GM21825 (cell line): ENCODE results near the gene DHX35.
"Not testable (repeated sequence)": the region's sequence is repeated elsewhere in the genome, so short reads cannot be mapped to it uniquely, and the experiment has no call there.

Source experiments
- ATAC-seq: cut with Tn5 transposase; IDR thresholded peaks from one replicate; pipeline ENCODE4 v1.9.1; 2021; ENCODE audit warnings: mild to moderate bottlenecking, moderate library complexity; ENCODE audit not compliant: unreplicated experiment

DHX35 gene

GRCh38 chr20:38939686-38940085 lies 22.5 kb upstream of the DHX35 start:
- ATAC-seq, result no peak

DNA sequence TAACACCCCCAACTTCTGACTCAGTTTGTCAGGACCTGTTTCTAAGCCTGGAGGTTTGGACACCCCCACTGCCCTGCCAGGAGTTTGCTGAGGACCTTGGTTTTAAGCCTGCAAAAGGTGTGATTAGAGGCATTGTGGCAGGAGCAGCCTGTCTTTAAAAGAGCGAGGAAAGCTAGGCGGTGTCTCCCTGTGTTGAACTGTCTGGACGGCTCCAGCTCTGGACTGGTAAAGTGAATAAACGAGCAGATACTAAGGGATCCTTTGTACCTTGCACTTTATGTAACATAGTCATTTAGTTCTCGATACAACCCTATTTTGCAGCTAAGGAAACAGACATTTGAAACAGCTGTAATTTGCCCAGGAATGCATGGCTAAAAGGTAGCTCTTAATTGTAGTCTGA lies 21.5 kb upstream of the DHX35 start:
- ATAC-seq, result no peak

DNA sequence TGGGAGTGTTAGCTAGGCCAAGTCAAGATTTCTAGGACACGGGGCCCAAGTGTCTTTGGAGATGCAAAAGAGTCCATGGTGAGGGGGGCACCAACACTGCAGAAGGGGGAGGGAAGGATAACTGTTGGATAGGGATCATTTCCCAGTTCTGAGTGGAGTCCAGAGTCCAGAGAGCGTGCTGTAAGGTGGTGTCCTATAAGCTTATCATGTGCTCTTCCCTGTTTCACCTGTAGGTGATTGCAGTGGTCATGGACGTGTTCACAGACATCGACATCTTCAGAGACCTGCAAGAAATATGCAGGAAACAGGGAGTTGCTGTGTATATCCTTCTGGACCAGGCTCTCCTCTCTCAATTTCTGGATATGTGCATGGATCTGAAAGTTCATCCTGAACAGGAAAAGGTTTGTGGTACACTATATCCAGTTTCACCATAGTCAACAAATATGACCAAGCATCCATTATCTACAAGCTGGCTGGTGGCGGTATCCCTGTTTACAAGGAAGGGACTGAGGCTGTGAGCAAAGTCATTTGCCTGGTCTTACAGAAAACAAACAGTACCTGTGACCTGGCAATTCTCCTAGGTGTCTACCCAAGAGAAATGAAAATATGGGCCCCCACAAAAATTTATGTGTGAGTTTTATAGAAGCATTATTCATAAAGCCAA lies 20.3 kb upstream of the DHX35 start:
- no peak for ATAC-seq

- ATAC-seq, result no peak
Observed at GRCh38 chr20:38945012-38945411, 17.1 kb upstream of the DHX35 start.

DNA sequence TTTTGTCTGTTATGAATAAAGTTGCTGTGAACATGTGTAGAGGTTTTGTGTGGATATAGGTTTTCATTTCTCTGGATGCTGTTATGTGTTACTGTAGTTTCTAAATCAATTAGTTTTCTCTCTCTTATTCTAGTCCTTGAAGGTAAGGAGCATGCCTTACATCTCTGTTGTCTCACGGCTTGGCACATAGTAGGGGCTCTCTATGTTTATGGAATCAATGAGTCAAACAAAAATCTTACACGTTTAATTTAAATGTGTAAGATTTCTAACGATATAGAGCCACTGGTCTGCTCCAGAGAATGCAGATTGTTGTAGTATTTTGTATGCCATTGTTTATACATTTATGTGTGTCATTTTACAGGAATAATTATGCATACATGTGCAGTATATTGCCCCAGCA lies 15.3 kb upstream of the DHX35 start:
- ATAC-seq, result no peak

DNA sequence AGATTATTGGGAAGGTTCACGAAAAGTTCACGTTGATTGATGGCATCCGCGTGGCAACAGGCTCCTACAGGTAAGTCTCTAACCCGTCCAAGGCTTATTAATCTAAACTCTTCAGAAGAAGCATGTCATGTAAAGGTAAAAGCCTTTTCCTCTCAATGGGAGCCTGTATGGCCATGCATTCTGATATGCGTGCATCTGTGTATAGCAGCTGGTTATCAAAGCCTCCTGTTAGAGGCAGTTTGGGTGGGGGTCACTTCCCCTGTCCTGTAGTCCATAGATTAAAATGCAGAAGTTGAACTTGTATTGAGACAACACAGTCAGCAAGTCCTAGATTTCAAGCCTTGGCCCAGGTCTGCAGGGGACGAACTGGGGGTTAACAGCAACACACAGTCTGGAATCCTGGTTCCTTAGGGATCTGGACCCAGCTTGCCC lies 14.2 kb upstream of the DHX35 start:
- ATAC-seq, result no peak

- no peak for ATAC-seq
Observed at GRCh38 chr20:38950254-38950653, 11.9 kb upstream of the DHX35 start.

DNA sequence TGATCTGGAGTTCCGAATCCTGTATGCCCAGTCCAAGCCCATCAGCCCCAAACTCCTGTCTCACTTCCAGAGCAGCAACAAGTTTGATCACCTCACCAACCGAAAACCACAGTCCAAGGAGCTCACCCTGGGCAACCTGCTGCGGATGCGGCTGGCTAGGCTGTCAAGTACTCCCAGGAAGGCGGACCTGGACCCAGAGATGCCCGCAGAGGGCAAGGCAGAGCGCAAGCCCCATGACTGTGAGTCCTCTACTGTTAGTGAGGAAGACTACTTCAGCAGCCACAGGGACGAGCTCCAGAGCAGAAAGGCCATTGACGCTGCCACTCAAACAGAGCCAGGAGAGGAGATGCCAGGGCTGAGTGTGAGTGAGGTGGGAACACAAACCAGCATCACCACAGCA lies 10.5 kb upstream of the DHX35 start:
- no peak for ATAC-seq

- no peak for ATAC-seq
Observed at GRCh38 chr20:38952153-38952552, 10.0 kb upstream of the DHX35 start.

GRCh38 chr20:38953630-38954340 lies 8.4 kb upstream of the DHX35 start:
- ATAC-seq, result no peak

- no peak for ATAC-seq
Observed at GRCh38 chr20:38957235-38957876, 4.8 kb upstream of the DHX35 start.

- ATAC-seq, result no peak
Observed at GRCh38 chr20:38957915-38958485, 4.1 kb upstream of the DHX35 start.

DNA sequence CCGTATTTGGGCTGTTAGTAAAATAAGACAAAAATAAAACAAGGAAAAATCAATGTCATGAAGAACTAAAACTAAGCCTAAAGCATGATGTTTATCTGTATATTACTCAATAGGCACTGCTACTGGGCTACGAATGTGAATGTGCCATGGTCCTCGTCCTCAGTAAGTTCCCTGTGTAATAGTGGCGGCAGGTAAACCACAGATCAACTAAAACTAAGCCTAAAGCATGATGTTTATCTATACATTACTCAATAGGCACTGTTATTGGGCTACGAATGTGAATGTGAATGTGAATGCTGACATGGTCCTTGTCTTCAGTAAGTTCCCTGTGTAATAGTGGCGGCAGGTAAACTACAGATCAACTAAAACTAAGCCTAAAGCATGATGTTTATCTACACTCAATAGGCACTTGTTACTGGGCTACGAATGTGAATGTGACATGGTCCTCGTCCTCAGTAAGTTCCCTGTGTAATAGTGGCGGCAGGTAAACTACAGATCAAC lies 1.9 kb upstream of the DHX35 start:
- ATAC-seq, result not testable (repeated sequence)

- ATAC-seq, result no peak
Observed at GRCh38 chr20:38961530-38962043, 557 bp upstream of the DHX35 start.

DNA sequence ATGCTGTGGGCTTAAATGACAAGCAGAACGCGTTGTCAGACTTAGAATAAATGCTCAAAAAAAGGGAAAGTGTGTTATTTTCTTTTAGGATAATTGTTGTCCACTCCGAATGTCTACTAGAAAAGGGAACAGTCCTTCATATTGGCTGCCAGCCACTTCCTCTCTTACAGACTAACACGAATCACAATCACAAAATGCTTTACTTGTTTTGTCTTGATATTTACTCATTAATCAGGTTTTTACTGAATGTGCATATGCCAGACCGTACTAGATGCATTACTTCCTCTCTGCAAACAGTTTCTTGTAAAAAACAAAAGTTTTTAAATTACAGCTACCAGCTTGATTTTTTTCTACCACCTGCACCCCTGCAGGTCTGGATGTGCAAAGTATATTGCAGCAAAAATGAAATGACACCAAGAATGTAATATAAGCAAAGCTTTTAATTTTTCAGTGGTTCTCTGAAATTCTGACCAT lies 821 bp downstream of the DHX35 start:
- no peak for ATAC-seq

DNA sequence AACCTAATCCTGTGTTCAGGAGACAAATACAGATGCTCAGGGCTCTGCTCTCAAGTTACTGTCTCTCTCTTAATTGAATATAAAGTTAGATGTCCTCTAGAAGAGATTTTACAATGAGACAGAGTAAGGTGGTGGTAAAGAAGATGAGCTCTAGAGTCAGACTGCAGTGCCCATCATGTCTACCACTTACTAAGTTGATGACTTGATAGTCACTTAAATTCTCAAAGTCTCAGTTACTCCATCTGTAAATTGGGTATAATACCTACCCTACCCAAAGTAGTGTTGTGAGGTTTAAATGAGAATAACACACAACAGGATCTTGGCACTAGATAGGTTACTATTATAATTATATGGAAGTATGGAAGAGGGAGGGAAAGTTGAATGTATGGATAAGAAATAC lies 1.6 kb downstream of the DHX35 start:
- no peak for ATAC-seq

- no peak for ATAC-seq
Observed at GRCh38 chr20:38965264-38965663, 3.1 kb downstream of the DHX35 start.

DNA sequence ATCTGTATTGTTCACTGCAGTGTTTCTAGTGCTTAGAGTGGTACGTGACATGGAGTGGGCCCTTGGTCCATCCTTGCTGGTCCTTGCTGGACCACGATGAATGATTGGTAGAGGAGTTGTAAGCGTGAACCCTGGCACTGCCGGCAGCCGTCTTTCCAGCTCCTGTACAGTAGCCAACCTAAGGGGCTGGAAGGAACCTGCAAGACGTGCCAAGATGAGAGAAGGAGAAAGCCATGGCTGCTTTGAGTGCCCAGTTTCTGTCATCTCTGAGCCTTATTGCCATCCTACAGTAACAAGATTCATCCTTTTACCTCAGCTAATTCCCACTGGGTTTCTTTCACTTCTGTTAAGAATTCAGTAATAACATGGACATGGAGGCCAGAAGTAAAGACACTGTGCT lies 5.9 kb downstream of the DHX35 start:
- ATAC-seq, result no peak

GRCh38 chr20:38969708-38970107 lies 7.6 kb downstream of the DHX35 start:
- no peak for ATAC-seq

- no peak for ATAC-seq
Observed at GRCh38 chr20:38970302-38970701, 8.2 kb downstream of the DHX35 start.

DNA sequence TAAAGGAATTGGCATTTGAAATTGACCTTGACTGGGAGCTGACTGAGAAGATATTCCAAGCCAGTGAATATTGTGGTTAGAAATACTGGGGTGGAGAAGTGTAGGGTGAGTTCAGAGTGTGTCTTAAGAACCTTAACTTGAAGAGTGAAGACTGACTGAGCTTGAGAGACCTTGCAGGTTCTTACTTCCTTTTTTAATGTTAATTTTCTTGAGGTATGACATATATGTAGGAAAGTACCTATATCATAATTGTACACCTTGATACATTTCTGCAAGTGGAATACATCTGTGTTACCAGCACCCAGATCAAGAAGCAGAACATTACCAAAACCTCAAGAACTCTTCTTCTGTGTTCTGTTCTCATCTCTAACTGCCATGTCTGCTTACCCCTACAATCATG lies 11.0 kb downstream of the DHX35 start:
- no peak for ATAC-seq
